ENCODE measurements around the gene CXCL13. TPM values are rescaled to one million over a fixed set of nuclear protein-coding genes. Genes with fewer than 3 reads are reported as not detected.

CXCL13 gene
- total and polyA plus RNA-seq, 4 donors = 1.2 to 4.0 (median 2.8) TPM; not detected in 1

DNA sequence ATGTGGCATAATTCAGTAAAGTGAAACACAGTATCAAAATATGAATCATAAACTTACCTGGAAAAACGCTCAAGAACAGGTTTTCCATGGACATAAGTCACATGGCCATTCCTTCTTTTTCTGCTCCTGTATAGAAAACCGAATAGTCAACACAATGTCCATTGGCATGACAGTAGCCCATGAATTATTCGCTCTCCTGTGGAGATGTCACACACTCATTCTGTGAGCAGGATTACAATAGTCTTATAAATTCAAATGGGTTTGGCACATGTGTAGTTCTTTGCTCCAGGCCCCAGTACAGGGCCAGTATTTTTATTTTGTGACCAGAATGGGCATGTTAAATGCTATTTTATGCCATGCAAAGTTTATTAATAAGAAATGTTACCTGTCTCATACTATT, 15.1 kb upstream of the CXCL13 start:
- no peaks in the 10 kb centered on the region for H3K27me3 ChIP-seq (ENCODE audit: control insufficient read depth in 4 of 4, insufficient read depth in 4 of 4, low read length in 3 of 4)
- no peak for DNase-seq (ENCODE audit: low spot score)
- H3K9me3 ChIP-seq (ENCODE audit: control insufficient read depth in 4 of 4, low read length in 3 of 4) = no peaks in the 10 kb centered on the region
- TF ChIP-seq FOXA2 (IDR thresholded peaks at IDR 0.05) = no peak
- TF ChIP-seq HNF4G (IDR thresholded peaks at IDR 0.05) = no peak
- TF ChIP-seq, protein P1, sequence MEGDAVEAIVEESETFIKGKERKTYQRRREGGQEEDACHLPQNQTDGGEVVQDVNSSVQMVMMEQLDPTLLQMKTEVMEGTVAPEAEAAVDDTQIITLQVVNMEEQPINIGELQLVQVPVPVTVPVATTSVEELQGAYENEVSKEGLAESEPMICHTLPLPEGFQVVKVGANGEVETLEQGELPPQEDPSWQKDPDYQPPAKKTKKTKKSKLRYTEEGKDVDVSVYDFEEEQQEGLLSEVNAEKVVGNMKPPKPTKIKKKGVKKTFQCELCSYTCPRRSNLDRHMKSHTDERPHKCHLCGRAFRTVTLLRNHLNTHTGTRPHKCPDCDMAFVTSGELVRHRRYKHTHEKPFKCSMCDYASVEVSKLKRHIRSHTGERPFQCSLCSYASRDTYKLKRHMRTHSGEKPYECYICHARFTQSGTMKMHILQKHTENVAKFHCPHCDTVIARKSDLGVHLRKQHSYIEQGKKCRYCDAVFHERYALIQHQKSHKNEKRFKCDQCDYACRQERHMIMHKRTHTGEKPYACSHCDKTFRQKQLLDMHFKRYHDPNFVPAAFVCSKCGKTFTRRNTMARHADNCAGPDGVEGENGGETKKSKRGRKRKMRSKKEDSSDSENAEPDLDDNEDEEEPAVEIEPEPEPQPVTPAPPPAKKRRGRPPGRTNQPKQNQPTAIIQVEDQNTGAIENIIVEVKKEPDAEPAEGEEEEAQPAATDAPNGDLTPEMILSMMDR (IDR thresholded peaks at IDR 0.05; ENCODE audit: low read depth, low read length, missing input control) = no peak
- no peak for TF ChIP-seq HNF4A (conservative IDR thresholded peaks at IDR 0.05)
- TF ChIP-seq RXRA (IDR thresholded peaks at IDR 0.05) = no peak
- H3K4me3 ChIP-seq (ENCODE audit: low read depth in 1 of 3, low read length in 3 of 3) = no peak overlapping the region
- 92% methylated on average over 3 of the region's 3 CpGs for WGBS
- H3K4me1 ChIP-seq (ENCODE audit: control insufficient read depth in 4 of 4, insufficient read depth in 4 of 4, low read length in 3 of 4) = peaks cover 0 to 13% (median 13%) of the 10 kb centered on the region in 4 donors
- no peaks in the 10 kb centered on the region for H3K36me3 ChIP-seq (ENCODE audit: control insufficient read depth in 4 of 4, insufficient read depth in 3 of 4, low read depth in 1 of 4, low read length in 3 of 4)
- H3K9ac ChIP-seq (ENCODE audit: low read depth in 1 of 2, low read length in 2 of 2) = no peak overlapping the region
- H3K27ac ChIP-seq (ENCODE audit: low read depth in 1 of 2, low read length in 2 of 2) = no peak overlapping the region

DNA sequence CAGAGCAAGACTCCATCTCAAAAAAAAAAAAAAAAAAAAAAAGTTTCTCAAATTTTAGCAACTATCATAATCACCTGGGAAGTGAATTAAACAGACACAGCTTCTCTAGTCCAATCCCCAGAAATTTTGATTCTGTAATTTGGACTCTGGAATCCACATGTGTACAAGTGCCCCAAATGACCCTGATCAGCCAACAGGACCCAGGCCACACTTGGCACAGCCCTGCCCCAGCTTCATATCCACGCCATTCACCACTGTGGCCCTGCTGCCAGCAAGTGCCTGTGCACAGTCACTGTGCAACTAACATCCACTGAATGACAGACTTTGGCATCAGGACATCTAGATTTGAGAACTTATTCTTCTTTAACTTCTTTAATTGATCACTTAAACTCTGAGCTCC, 14.1 kb upstream of the CXCL13 start:
- WGBS = 47% methylated on average over 1 of the region's 1 CpG
- TF ChIP-seq YY1 (IDR thresholded peaks at IDR 0.05) = peak; percentile 72
- TF ChIP-seq SP1 (IDR thresholded peaks at IDR 0.05) = peak; percentile 88
- no peak for TF ChIP-seq NR2F2 (IDR thresholded peaks at IDR 0.05)
- TF ChIP-seq TAF1 (conservative IDR thresholded peaks at IDR 0.05) = peak; percentile 33
- TF ChIP-seq EGR1 (IDR thresholded peaks at IDR 0.05; ENCODE audit: low read depth in 2 of 2) = peak in 1 of 2 donors; percentile 20
- TF ChIP-seq, protein P2, sequence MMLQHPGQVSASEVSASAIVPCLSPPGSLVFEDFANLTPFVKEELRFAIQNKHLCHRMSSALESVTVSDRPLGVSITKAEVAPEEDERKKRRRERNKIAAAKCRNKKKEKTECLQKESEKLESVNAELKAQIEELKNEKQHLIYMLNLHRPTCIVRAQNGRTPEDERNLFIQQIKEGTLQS (IDR thresholded peaks at IDR 0.05) = peak; percentile 76
- TF ChIP-seq, protein P1 (IDR thresholded peaks at IDR 0.05; ENCODE audit: low read depth, low read length, missing input control) = no peak
- TF ChIP-seq FOXA1 (IDR thresholded peaks at IDR 0.05) = peak; percentile 46
- peak; percentile 78 for TF ChIP-seq REST (IDR thresholded peaks at IDR 0.05)
- peak; percentile 83 for TF ChIP-seq HNF4G (IDR thresholded peaks at IDR 0.05)
- peak; percentile 40 to 53 for TF ChIP-seq RAD21 (IDR thresholded peaks at IDR 0.05)
- TF ChIP-seq JUND (IDR thresholded peaks at IDR 0.05) = peak in 1 of 2 donors; percentile 64
- TF ChIP-seq MAX (IDR thresholded peaks at IDR 0.05) = peak; percentile 71
- TF ChIP-seq FOXA2 (IDR thresholded peaks at IDR 0.05) = peak; percentile 85
- no peak for TF ChIP-seq GABPA (IDR thresholded peaks at IDR 0.05 in 1 of 2, conservative IDR thresholded peaks at IDR 0.05 in 1 of 2)
- TF ChIP-seq, protein P3, sequence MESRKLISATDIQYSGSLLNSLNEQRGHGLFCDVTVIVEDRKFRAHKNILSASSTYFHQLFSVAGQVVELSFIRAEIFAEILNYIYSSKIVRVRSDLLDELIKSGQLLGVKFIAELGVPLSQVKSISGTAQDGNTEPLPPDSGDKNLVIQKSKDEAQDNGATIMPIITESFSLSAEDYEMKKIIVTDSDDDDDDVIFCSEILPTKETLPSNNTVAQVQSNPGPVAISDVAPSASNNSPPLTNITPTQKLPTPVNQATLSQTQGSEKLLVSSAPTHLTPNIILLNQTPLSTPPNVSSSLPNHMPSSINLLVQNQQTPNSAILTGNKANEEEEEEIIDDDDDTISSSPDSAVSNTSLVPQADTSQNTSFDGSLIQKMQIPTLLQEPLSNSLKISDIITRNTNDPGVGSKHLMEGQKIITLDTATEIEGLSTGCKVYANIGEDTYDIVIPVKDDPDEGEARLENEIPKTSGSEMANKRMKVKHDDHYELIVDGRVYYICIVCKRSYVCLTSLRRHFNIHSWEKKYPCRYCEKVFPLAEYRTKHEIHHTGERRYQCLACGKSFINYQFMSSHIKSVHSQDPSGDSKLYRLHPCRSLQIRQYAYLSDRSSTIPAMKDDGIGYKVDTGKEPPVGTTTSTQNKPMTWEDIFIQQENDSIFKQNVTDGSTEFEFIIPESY (IDR thresholded peaks at IDR 0.05) = peak; percentile 42
- TF ChIP-seq RXRA (IDR thresholded peaks at IDR 0.05) = peak; percentile 91 to 93
- peak; percentile 95 to 96 for TF ChIP-seq HNF4A (conservative IDR thresholded peaks at IDR 0.05)
- Histone ChIP-seq H3K4me1 (ENCODE audit: control insufficient read depth in 4 of 4, insufficient read depth in 4 of 4, low read length in 3 of 4) (peaks cover 0 to 13% (median 13%) of the 10 kb centered on the region in 4 donors), H3K4me3 (ENCODE audit: low read depth in 1 of 3, low read length in 3 of 3) (no peak overlapping the region), H3K27ac (ENCODE audit: low read depth in 1 of 2, low read length in 2 of 2) (peak overlapping the region; percentile 70 to 78), H3K36me3 (ENCODE audit: control insufficient read depth in 4 of 4, insufficient read depth in 3 of 4, low read depth in 1 of 4, low read length in 3 of 4) (no peaks in the 10 kb centered on the region), H3K9me3 (ENCODE audit: control insufficient read depth in 4 of 4, low read length in 3 of 4) (no peaks in the 10 kb centered on the region), H3K9ac (ENCODE audit: low read depth in 1 of 2, low read length in 2 of 2) (no peak overlapping the region), H3K27me3 (ENCODE audit: control insufficient read depth in 4 of 4, insufficient read depth in 4 of 4, low read length in 3 of 4) (no peaks in the 10 kb centered on the region)
- DNase-seq (ENCODE audit: low spot score) = no peak
